Fibroblast of peridontal ligament (primary cell): Measurements from ENCODE around the gene ZNF664.

ENCODE experiments used
- DNase-seq: peaks from one replicate; pipeline ENCODE4 v3.0.0-alpha.2; 2010; ENCODE audit errors: extremely low read depth

Gene ZNF664

GRCh38 chr12:124009781-124010180 is 36.8 kb downstream of the ZNF664 start:
- DNase-seq = no peak

GRCh38 chr12:124010687-124011086 is 37.7 kb downstream of the ZNF664 start:
- DNase-seq = no peak

GRCh38 chr12:124011435-124012115 is 38.6 kb downstream of the ZNF664 start:
- DNase-seq = no peak

GRCh38 chr12:124013073-124013472 is 40.1 kb downstream of the ZNF664 start:
- DNase-seq = no peak

- no peak for DNase-seq
Observed at GRCh38 chr12:124015494-124016461, 42.8 kb downstream of the ZNF664 start.

GRCh38 chr12:124017064-124017463 is 44.0 kb downstream of the ZNF664 start:
- DNase-seq = no peak

GRCh38 chr12:124018539-124018938 is 45.5 kb downstream of the ZNF664 start:
- DNase-seq = peak; percentile 35

- no peak for DNase-seq
Observed at GRCh38 chr12:124019115-124019514, 46.1 kb downstream of the ZNF664 start.

GRCh38 chr12:124020514-124020949 is 47.5 kb downstream of the ZNF664 start:
- peak; percentile 92 for DNase-seq

GRCh38 chr12:124021007-124021406 is 48.0 kb downstream of the ZNF664 start:
- no peak for DNase-seq

GRCh38 chr12:124022161-124022560 is 49.1 kb downstream of the ZNF664 start:
- no peak for DNase-seq

- DNase-seq = no peak
Observed at GRCh38 chr12:124024263-124024678, 51.3 kb downstream of the ZNF664 start.

- DNase-seq = no peak
Observed at GRCh38 chr12:124024776-124025175, 51.8 kb downstream of the ZNF664 start.

GRCh38 chr12:124025661-124026060 is 52.6 kb downstream of the ZNF664 start:
- DNase-seq = no peak

GRCh38 chr12:124026755-124027745 is 54.0 kb downstream of the ZNF664 start:
- DNase-seq = peak; percentile 64

GRCh38 chr12:124027753-124028554 is 54.9 kb downstream of the ZNF664 start:
- DNase-seq = no peak

- no peak for DNase-seq
Observed at GRCh38 chr12:124028555-124028925, 55.5 kb downstream of the ZNF664 start.

- DNase-seq = no peak
Observed at GRCh38 chr12:124030008-124030407, 57.0 kb downstream of the ZNF664 start.

GRCh38 chr12:124030510-124030909 is 57.5 kb downstream of the ZNF664 start:
- peak; percentile 78 for DNase-seq

GRCh38 chr12:124031058-124031457 is 58.0 kb downstream of the ZNF664 start:
- peak; percentile 35 for DNase-seq
